KMS-11 (cell line): ENCODE results near the gene FREM1.

Experiments
- H2AFZ ChIP-seq: fragments of 200-600 bp; sonication (generic); 2 replicates; pipeline ENCODE4 v1.6.1; 2016; ENCODE audit warnings: antibody characterized with exemption, mixed run types, low read depth
- H3K27ac ChIP-seq: fragments of 200-600 bp; sonication (generic); 2 replicates; pipeline ENCODE4 v1.6.1; 2016; ENCODE audit warnings: mild to moderate bottlenecking, mixed run types
- H3K27me3 ChIP-seq: fragments of 200-600 bp; sonication (generic); 2 replicates; pipeline ENCODE4 v1.6.1; 2017; ENCODE audit warnings: mild to moderate bottlenecking, low read depth, mixed run types, moderate library complexity; ENCODE audit not compliant: insufficient read depth
- H3K36me3 ChIP-seq: fragments of 200-600 bp; sonication (generic); 2 replicates; pipeline ENCODE4 v1.6.1; 2017; ENCODE audit warnings: mild to moderate bottlenecking, mixed run types; ENCODE audit not compliant: insufficient read depth
- H3K4me1 ChIP-seq: fragments of 200-600 bp; sonication (generic); 2 replicates; pipeline ENCODE4 v1.6.1; 2016; ENCODE audit warnings: mild to moderate bottlenecking, low read depth, mixed run types; ENCODE audit not compliant: poor library complexity, severe bottlenecking
- H3K4me2 ChIP-seq: fragments of 200-600 bp; sonication (generic); 2 replicates; pipeline ENCODE4 v1.7.0; 2016; ENCODE audit warnings: mild to moderate bottlenecking, mixed run types
- H3K4me3 ChIP-seq: fragments of 200-600 bp; sonication (generic); IDR thresholded peaks from 2 replicates; pipeline ENCODE4 v1.6.1; 2017; ENCODE audit warnings: low read depth, low read length, mixed read lengths; ENCODE audit not compliant: insufficient read depth
- H3K79me2 ChIP-seq: fragments of 200-600 bp; sonication (generic); 2 replicates; pipeline ENCODE4 v1.6.1; 2016; ENCODE audit warnings: low read depth, mixed run types; ENCODE audit not compliant: insufficient read depth
- H3K9ac ChIP-seq: fragments of 200-600 bp; sonication (generic); 2 replicates; pipeline ENCODE4 v1.6.1; 2016; ENCODE audit warnings: mild to moderate bottlenecking, mixed run types
- H4K20me1 ChIP-seq: fragments of 200-600 bp; sonication (generic); 2 replicates; pipeline ENCODE4 v1.6.1; 2016; ENCODE audit warnings: mild to moderate bottlenecking, mixed run types; ENCODE audit not compliant: insufficient read depth
- CTCF ChIP-seq: fragments of 200-600 bp; sonication (generic); conservative IDR thresholded peaks from 2 replicates; pipeline ENCODE4 v1.6.1; 2017; ENCODE audit warnings: low read depth, mild to moderate bottlenecking, antibody characterized with exemption, low read length, moderate library complexity, mixed read lengths

FREM1 gene

GRCh38 chr9:14887149-14887548 is 23.1 kb downstream of the FREM1 start:
- H3K27ac ChIP-seq = no peak overlapping the region
- no peaks in the 10 kb centered on the region for H3K27me3 ChIP-seq
- H3K4me3 ChIP-seq = no peak overlapping the region
- no peaks in the 10 kb centered on the region for H3K79me2 ChIP-seq
- H4K20me1 ChIP-seq = no peaks in the 10 kb centered on the region
- no peak for TF ChIP-seq CTCF
- no peak overlapping the region for H3K4me2 ChIP-seq
- H3K4me1 ChIP-seq = no peaks in the 10 kb centered on the region
- no peaks in the 10 kb centered on the region for H3K36me3 ChIP-seq
- H2AFZ ChIP-seq = no peak overlapping the region
- no peak overlapping the region for H3K9ac ChIP-seq

GRCh38 chr9:14883310-14883944 is 26.8 kb downstream of the FREM1 start:
- no peaks in the 10 kb centered on the region for H3K79me2 ChIP-seq
- no peaks in the 10 kb centered on the region for H4K20me1 ChIP-seq
- H3K27me3 ChIP-seq = no peaks in the 10 kb centered on the region
- H3K4me1 ChIP-seq = no peaks in the 10 kb centered on the region
- H3K36me3 ChIP-seq = no peaks in the 10 kb centered on the region
- H3K27ac ChIP-seq = no peak overlapping the region
- H2AFZ ChIP-seq = no peak overlapping the region
- H3K4me2 ChIP-seq = no peak overlapping the region
- TF ChIP-seq CTCF = no peak
- no peak overlapping the region for H3K9ac ChIP-seq
- H3K4me3 ChIP-seq = no peak overlapping the region

GRCh38 chr9:14882090-14882489 is 28.1 kb downstream of the FREM1 start:
- Histone ChIP-seq H3K36me3 (no peaks in the 10 kb centered on the region), H2AFZ (no peak overlapping the region), H3K9ac (no peak overlapping the region), H3K27ac (no peak overlapping the region), H3K4me2 (no peak overlapping the region), H3K27me3 (no peaks in the 10 kb centered on the region), H3K4me3 (no peak overlapping the region), H4K20me1 (no peaks in the 10 kb centered on the region), H3K79me2 (no peaks in the 10 kb centered on the region), H3K4me1 (no peaks in the 10 kb centered on the region)
- no peak for TF ChIP-seq CTCF

GRCh38 chr9:14881006-14881405 is 29.2 kb downstream of the FREM1 start:
- no peak overlapping the region for H2AFZ ChIP-seq
- H3K9ac ChIP-seq = no peak overlapping the region
- H3K79me2 ChIP-seq = no peaks in the 10 kb centered on the region
- H3K4me2 ChIP-seq = no peak overlapping the region
- no peaks in the 10 kb centered on the region for H3K36me3 ChIP-seq
- no peak overlapping the region for H3K27ac ChIP-seq
- H3K4me3 ChIP-seq = no peak overlapping the region
- no peaks in the 10 kb centered on the region for H3K27me3 ChIP-seq
- H3K4me1 ChIP-seq = no peaks in the 10 kb centered on the region
- no peaks in the 10 kb centered on the region for H4K20me1 ChIP-seq
- no peak for TF ChIP-seq CTCF
